Measurements from ENCODE around the gene COQ10A. TPM values are rescaled to one million over a fixed set of nuclear protein-coding genes. Genes with fewer than 3 reads are reported as not detected.

Gene COQ10A
- total and polyA plus RNA-seq, 9 of the 15 experiments (the other 6 are each of a cell fraction or from before 2014, with no cell fraction given), result 3.1 to 26.4 (median 12.7) TPM

GRCh38 chr12:56266693-56267442 lies at the start of gene COQ10A (continued):
- TF ChIP-seq TBL1XR1 (IDR thresholded peaks at IDR 0.05; ENCODE audit: low read length in 2 of 2), result 0 out of 4 replicates have a peak, but pooled peaks of 1 of the 2 experiments have one; percentile 25
- TF ChIP-seq KAT2B (IDR thresholded peaks at IDR 0.05; ENCODE audit: low read depth, low read length), result no peak
- TF ChIP-seq TRIM28 (IDR thresholded peaks at IDR 0.05), result peak; percentile 14; the same call in 1 of the 2 replicates
- no peak for TF ChIP-seq ESRRB (CRISPR knock-in tag; IDR thresholded peaks at IDR 0.05; ENCODE audit: borderline replicate concordance)
- no peak for TF ChIP-seq FOXP4 (CRISPR knock-in tag; IDR thresholded peaks at IDR 0.05; ENCODE audit: borderline replicate concordance)
- TF ChIP-seq TCF7L2 (IDR thresholded peaks at IDR 0.05; ENCODE audit: low read depth, low read length), result no peak
- TF ChIP-seq ZEB2 (IDR thresholded peaks at IDR 0.05), result peak; percentile 87
- no peak for TF ChIP-seq ZNF740 (CRISPR knock-in tag; IDR thresholded peaks at IDR 0.05)
- TF ChIP-seq ZNF740 (tag; IDR thresholded peaks at IDR 0.05), result no peak
- TF ChIP-seq ELF1 (tag; IDR thresholded peaks at IDR 0.05), result peak; percentile 71
- TF ChIP-seq PHF20 (IDR thresholded peaks at IDR 0.05; ENCODE audit: partially characterized antibody), result peak; percentile 62
- TF ChIP-seq ZNF431 (CRISPR knock-in tag; IDR thresholded peaks at IDR 0.05), result no peak
- TF ChIP-seq NFIX (CRISPR knock-in tag; IDR thresholded peaks at IDR 0.05; ENCODE audit: low read depth), result no peak
- TF ChIP-seq ZNF592 (IDR thresholded peaks at IDR 0.05), result peak; percentile 41; the same call in 1 of the 2 replicates
- no peak for TF ChIP-seq TAL1 (IDR thresholded peaks at IDR 0.05)
- TF ChIP-seq HBP1 (CRISPR knock-in tag; IDR thresholded peaks at IDR 0.05), result peak; percentile 12; the same call in 1 of the 2 replicates
- no peak for TF ChIP-seq CBX5 (IDR thresholded peaks at IDR 0.05; ENCODE audit: borderline replicate concordance, low read depth)

All from K562 (cell line).